Testis (tissue), 2 donors: ENCODE data around the gene PCBP3.

Experiments used
- POLR2A ChIP-seq: fragments of 450-650 bp; IDR thresholded peaks from one replicate; pipeline ENCODE4 v1.6.1; 2017; ENCODE audit warnings: antibody characterized with exemption, mild to moderate bottlenecking, moderate library complexity
- TF ChIP-seq, protein P1 (sequence below), 3 experiments: fragments of 450-650 bp in 2 of 3; fragments of 200-600 bp in 1 of 3; sonication (generic) in 1 of 3; IDR thresholded peaks; one replicate each; pipeline ENCODE4 v1.5.1; 2016 to 2019; ENCODE audit warnings: antibody characterized with exemption in 3 of 3, mild to moderate bottlenecking in 2 of 3, moderate library complexity in 1 of 3

GRCh38 chr21:45750936-45751335 is 107.4 kb downstream of the PCBP3 start:
- TF ChIP-seq, protein P1, sequence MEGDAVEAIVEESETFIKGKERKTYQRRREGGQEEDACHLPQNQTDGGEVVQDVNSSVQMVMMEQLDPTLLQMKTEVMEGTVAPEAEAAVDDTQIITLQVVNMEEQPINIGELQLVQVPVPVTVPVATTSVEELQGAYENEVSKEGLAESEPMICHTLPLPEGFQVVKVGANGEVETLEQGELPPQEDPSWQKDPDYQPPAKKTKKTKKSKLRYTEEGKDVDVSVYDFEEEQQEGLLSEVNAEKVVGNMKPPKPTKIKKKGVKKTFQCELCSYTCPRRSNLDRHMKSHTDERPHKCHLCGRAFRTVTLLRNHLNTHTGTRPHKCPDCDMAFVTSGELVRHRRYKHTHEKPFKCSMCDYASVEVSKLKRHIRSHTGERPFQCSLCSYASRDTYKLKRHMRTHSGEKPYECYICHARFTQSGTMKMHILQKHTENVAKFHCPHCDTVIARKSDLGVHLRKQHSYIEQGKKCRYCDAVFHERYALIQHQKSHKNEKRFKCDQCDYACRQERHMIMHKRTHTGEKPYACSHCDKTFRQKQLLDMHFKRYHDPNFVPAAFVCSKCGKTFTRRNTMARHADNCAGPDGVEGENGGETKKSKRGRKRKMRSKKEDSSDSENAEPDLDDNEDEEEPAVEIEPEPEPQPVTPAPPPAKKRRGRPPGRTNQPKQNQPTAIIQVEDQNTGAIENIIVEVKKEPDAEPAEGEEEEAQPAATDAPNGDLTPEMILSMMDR (IDR thresholded peaks at IDR 0.05): no peak
- TF ChIP-seq POLR2A: no peak
